ENCODE measurements around the gene ZNF778. TPM values are rescaled to one million over a fixed set of nuclear protein-coding genes. Genes with fewer than 3 reads are reported as not detected.

The ZNF778 gene
- total and polyA plus RNA-seq, 2 of the 8 experiments (the other 6 are each of a cell fraction or from before 2014, with no cell fraction given) = 9.5 to 21.9 TPM

DNA sequence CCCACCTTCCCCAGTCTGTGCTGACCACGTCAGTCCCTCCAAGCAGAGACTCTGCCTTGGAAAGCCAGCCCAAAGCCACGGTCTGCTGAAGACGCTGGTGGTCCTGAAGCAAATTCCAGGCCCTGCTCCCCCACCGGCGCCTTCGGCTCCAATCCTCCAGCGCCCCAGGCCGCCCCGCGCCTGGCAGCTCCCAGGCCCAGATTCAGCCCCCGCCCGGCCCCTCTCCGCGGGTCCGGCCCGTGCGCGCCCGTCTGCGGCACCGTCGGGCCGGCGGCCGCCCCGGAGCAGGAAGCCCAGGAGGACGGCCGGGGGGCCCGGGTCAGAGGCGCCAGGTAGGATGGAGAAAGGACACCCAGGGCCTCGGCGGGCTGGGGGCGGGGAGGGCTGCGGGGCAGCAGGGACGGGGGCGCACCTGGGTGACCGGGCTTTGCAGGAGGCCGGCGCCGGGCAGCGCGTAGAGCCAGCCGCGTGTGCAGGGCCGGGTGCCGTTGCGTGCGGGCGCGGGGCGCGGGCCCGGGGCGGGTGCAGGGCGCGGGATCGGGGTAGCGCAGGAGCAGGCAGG, 16.6 kb upstream of the ZNF778 start (continued):
- TF ChIP-seq, protein P1, sequence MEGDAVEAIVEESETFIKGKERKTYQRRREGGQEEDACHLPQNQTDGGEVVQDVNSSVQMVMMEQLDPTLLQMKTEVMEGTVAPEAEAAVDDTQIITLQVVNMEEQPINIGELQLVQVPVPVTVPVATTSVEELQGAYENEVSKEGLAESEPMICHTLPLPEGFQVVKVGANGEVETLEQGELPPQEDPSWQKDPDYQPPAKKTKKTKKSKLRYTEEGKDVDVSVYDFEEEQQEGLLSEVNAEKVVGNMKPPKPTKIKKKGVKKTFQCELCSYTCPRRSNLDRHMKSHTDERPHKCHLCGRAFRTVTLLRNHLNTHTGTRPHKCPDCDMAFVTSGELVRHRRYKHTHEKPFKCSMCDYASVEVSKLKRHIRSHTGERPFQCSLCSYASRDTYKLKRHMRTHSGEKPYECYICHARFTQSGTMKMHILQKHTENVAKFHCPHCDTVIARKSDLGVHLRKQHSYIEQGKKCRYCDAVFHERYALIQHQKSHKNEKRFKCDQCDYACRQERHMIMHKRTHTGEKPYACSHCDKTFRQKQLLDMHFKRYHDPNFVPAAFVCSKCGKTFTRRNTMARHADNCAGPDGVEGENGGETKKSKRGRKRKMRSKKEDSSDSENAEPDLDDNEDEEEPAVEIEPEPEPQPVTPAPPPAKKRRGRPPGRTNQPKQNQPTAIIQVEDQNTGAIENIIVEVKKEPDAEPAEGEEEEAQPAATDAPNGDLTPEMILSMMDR (IDR thresholded peaks at IDR 0.05; ENCODE audit: control extremely low read depth in 1 of 3, insufficient read depth in 1 of 3, low read depth in 1 of 3, low read length in 3 of 3) = no peak
